ENCODE data around the gene FHIT. TPM values are rescaled to one million over a fixed set of nuclear protein-coding genes. Genes with fewer than 3 reads are reported as not detected.
"Not testable (repeated sequence)": the region's sequence is repeated elsewhere in the genome, so short reads cannot be mapped to it uniquely, and the experiment has no call there.

The FHIT gene
- total RNA-seq, 1 donor from 2014 or later, result 26.0 TPM

DNA sequence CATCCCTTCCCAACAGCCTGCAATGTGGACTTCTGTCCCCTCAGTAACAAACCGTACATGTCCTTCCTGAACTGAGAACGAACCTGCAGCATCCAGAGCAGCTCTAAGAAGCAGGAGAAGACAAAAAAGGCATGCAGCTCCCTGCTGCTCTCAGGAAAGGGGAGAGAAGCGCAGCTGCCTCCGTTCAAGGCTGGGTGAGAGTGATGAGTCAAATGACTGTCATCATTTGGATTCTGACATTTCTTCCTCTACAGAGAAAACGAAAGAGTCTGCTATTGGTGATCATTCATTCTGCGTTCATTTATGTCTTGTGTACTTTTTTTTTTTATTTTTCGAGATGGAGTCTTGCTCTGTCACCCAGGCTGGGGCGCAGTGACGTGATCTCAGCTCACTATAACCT, 677.8 kb downstream of the FHIT start:
- no peak for DNase-seq (ENCODE audit: low spot score)

DNA sequence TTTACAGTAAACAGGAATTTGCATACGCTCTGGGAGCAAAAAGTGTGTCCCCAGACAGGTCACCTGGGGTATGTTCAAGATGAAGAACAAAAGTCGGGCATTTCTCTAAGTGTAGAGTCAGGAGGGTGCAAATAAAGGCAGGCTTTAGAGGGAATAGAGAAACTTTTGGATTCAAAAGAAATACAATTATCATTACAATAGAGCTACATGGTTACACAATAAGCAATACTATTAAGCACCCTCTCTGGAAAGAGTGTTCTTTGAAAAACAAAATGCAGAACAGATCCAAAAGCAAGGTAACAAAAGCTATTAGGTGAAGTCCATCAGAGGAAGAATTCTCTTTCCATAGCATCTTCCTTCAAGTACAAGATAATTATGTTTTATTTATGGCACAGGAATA, 679.7 kb downstream of the FHIT start:
- DNase-seq (ENCODE audit: low spot score), result no peak

DNA sequence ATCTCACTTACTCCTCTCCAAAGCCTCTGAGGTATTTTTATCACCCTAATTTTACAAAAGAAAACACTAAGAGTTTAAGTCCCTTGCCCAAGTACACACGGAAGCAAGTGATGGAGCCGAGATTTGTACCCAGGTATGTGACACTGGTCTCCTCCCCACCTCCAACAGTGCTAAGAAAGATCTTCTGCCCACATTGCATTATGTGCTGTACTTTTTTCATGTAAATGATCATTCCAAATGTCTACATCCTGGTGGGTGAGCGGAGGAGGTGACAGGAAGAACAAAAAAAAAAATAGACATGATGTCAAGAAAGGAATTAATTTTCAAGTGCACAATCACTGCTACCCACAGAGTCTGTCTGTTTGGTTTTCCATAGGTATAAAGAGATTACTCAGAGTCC, 694.1 kb downstream of the FHIT start:
- no peak for DNase-seq (ENCODE audit: low spot score)

DNA sequence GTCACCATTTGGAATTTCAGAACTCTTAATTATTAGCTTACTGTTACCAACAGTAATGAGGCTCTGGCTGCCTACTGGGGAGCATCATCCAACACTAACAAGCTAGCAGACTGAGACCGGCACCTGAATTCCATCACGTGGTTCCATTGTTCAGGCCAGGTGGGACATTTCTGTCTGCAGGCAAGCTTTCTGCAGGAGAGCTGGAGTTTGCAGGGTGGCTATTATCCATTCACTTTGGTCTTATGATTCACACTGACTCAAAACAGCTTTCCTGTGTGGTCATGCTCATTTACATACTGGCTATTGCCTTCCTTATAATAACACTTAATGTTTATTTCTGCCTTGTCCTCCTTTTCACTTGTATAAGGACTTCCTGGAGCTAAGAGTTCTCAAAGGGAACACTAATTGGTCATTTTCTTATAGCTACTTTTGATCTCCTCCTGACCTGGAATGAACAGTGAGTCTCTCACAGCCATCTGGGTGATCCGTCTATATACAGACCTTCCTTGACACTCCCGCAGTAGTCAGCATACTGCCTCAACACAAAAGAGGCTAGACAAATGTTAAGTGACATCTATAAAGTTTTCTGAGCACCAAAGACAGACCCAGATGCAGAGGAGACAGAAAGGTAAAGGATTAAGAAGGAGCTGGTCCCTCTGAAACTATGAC, 695.4 kb downstream of the FHIT start:
- no peak for DNase-seq (ENCODE audit: low spot score)

DNA sequence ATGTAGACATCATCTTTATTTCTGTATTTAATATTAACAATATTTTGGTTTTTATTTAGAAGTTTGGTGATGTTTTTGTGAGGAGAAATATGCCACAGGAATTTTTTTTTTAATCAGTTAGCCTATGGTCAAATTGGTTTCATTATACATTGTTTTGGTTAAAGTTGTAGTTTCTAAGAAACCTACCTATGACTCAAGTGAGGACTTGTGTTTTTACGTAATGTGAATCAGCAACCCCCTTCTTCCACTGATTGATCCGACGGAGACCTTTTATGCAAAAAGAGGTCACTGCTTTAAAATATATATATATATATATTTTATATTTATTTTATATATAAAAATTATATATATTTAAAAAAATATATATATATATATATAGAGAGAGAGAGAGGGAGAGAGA, 698.1 kb downstream of the FHIT start:
- no peak for DNase-seq (ENCODE audit: low spot score)

DNA sequence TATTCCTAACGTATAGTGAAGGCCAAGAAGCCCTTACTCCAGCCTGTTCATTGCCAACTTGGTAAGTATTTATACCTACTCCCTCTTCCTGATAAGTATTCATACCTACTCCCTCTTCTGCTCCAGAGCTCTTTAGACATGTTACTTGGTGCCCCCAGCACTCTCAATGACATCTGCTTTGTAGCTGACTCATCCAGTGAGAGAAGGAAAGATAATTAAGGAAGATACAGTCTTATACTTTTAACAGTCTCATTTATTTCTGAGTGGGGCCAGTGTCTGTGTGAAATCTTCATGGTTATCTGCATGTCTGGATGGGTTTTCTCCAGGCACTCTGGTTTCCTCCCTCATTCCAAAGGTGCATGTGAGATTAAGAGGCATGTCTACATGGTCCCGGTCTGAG, 698.7 kb downstream of the FHIT start:
- no peak for DNase-seq (ENCODE audit: low spot score)

DNA sequence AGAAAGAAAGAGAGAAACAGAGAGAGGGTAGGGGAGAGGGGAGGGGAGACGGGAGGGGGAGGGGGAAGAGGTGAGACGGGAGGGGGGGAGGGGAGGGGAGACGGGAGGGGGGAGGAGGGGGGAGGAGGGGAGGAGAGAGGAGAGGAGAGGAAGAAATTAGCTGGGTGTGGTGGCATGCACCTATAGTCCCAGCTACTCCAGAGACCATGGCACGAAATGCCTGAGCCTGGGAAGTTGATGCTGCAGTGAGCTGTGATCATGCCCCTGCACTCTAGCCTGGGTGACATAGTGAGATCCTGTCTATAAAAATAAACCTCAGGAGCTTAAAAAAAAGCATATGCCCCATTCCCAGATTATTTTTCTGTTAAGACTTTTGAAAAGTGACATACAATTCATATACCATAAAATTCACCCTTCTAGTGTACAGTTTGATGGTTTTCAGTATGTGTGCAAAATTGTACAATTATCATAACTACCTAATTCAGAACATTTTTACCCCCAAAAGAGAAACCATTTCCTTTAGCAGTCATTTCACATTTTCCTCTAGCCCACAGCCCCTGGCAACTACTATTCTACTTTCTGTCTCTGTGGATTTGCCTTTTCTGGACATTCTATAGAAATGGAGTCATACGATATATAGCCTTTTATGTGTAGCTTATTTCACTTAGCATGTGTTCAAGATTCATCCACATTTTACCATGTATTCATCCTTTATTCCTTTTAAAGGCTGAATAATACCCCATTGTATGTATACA, 699.6 kb downstream of the FHIT start:
- DNase-seq (ENCODE audit: low spot score), result no peak

DNA sequence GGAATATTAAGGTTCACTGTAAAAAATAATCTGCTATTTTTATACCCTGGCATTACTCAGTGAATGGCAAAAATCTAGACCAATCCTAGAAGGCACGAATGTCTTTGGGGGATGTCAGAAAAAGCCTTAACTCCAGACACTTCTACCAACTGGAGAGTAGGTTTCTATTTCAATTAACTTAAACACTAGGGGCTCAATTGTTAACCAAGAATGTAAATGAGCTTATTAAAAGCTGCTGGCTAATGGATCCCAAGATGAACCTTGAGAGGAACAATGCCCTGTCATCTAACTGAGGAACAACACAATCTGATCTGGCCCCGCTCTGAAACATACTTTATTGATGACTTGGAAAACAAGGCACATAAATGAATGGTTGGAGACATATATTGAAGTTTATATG, 701.4 kb downstream of the FHIT start:
- no peak for DNase-seq (ENCODE audit: low spot score)

DNA sequence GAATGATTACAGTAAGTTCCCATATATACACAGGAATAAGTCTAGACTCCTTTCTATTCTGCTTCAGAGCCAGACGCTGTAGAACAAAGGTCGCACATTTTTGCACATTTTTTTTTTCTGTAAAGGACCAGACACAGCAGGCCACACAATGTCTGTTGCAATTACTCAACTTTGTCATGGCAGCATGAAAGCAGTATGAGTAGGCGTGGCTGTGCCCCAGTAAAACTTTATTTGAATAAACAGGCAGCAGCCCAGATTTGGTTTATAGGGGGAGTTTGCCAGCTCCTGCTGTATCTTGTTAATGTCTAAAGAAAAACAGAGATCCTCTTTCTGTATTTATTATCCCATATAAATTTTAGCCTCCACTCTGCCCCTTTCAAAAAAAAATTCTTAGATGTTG, 708.3 kb downstream of the FHIT start:
- no peak for DNase-seq (ENCODE audit: low spot score)

DNA sequence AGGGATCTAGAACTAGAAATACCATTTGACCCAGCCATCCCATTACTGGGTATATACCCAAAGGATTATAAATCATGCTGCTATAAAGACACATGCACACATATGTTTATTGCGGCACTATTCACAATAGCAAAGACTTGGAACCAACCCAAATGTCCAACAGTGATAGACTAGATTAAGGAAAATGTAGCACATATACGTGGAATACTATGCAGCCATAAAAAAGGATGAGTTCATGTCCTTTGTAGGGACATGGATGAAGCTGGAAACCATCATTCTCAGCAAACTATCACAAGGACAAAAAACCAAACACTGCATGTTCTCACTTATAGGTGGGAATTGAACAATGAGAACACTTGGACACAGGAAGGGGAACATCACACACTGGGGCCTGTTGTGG, 711.9 kb downstream of the FHIT start:
- not testable (repeated sequence) for DNase-seq (ENCODE audit: low spot score)

DNA sequence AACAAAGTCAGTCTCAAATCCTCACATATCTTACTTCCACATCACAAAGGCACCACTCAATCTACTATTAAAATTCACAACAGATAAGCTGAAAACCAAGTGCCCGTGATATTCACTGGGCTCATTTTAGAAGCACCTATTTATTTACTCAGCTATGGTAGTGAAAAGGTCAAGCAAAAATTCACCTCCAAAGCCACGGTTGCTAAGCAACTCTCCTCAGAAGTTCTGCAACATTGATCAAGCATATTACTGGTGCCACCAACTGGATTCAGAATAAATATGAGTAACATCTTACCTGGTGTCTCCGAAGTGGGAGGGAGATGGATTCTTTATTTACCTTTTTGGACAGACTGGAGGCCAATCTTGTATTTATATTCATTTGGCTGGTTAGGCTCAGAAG, 714.8 kb downstream of the FHIT start:
- no peak for DNase-seq (ENCODE audit: low spot score)

DNA sequence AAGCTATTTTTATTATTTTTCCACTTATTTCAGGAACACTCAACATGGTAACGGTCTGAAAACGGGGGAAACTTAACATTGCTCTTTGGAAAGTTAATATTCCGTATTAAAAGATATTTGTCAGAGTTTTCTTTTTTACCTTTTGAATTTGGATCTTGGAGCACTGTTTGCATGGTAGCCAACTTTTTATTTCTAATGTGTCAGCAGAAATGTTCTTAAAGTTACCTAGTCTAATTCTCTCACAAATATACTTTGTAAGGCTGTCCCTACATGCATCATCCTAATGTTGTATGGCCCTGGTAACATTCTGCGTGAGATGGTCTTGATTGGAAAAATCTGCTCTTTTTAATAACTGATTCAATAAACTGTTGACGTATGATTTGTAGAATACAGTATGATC, 719.5 kb downstream of the FHIT start:
- DNase-seq (ENCODE audit: low spot score), result no peak

DNA sequence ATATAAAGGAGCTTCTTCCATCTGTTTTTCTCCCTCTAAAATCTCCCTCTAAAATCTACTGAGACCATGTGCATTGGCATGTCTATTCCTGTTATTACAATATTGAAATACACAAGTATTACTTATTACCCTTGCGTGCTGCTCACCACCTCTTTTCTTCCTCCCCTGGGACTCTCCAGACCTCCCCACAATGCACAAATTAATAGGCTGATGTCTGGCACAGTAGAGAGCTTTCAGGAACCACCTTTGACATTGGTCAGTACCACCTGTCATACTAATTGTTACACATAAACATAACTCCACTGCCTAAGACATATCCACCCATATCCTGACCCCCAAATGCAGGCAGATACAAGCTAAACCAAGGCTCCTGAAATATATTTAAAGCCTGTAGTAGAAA, 722.6 kb downstream of the FHIT start:
- DNase-seq (ENCODE audit: low spot score), result no peak

DNA sequence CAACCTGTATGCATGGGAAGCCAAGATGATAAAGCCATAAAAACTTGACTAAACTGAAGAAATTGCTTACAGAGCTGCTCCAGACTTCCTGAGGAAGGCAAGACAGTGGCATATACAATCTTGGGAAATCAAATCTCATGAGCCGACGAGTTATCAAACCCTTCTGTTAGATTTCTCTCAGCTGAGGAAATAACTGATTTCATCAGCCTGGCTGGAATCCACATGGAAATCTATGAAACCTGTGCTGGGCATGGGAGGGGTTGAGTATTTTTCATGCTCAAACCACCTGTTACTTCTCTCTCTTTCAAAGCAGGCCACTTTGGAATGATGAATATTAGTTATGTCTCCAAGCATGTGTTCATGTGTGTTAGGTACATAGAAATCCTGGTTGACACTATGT, 727.7 kb downstream of the FHIT start:
- no peak for DNase-seq (ENCODE audit: low spot score)

DNA sequence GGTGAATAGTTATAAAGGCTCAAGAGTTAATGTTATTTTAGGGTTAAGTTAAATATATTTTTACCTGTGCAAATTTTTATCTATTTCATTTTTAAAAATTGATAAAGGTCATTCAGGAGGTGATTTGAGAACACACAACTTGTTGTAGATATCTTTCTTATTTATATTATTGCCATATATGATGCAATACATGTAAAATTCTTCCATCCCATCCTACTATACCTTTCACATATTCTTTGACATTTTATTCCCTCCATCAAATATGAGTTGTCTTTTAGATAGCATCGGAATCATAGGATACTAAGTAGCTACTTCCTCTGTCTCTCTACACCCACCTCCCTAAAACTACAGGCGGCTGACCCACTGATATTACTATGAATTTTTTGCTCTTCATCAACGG, 734.1 kb downstream of the FHIT start:
- DNase-seq (ENCODE audit: low spot score), result no peak

DNA sequence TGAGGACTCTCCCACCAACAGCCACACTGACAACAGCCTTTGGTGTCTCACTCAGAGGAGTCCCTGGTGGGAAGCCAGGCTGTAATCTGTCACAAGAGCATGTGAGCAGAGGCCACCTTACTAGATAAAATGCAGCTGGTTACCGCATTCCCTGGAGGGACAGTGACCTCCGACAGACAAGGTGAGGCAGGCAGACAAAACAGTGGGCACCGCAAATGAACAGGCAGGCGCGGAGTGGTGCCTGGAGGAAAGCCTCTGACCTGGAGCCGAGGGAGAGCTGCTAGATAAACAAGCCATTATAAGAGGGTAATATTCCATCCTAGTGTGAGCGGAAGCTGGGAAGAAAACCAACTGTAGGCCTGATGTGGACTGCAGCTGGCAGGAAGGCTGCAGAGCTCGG, 736.4 kb downstream of the FHIT start:
- DNase-seq (ENCODE audit: low spot score), result no peak

DNA sequence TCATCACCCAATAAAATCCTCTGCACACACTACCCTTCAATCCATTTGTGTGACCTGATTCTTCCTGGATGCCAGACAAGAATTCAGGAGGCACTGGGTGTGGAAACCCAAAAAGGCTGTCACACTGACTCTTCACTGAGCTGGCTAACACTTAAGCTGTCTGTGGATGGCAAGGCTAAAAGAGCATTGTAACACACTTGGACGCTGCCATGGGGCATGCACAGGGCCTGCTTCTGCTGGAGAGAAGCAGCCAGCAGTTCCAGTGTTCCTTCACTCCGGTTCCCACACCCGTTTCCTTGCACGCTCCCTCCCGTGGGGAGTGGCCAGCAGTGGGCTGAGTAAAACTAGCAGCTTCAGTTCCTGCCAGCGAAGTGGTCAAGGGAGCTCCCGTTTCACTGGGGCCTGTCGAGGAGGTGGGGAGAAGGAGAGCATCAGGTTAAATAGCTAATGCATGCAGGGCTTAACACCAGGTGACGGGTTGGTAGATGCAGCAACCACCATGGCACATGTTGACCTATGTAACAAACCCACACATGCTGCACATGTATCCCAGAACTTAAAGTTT, 737.1 kb downstream of the FHIT start:
- no peak for DNase-seq (ENCODE audit: low spot score)

DNA sequence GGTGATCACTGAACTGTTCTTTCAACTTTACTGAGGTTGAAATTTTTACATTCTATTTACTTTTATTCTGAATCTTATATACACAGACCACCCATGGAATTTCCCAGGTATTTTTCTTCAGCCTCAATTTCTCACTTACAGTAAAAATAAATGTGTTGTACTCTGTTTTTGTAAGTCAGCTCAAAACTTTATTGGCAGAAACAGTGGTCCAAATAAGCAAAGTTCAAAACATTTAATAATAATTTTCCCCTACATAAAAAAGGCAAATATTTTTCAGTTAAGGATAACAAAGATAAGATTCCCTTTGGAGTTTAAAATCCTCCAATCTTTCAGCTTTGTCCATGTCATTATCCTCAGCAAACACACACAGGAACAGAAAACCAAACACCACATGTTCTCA, 738.0 kb downstream of the FHIT start:
- DNase-seq (ENCODE audit: low spot score), result no peak

DNA sequence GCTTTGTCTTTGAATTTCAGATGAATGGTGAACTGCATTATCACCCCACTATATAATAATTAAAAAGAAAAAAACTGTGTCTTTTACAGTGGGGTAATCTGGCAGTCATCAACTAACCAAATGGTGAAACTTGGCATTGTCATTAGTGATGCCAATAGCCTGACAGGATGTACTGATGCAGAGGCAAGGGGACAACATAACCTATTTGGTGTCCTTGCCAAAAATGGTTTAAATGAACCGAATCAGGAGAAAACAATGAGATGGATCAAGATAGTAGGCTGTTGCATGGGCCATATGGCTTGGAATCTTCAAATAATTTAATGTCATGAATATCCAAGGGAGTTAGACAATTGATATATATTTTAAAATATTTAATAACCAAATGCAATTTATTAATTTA, 738.7 kb downstream of the FHIT start:
- DNase-seq (ENCODE audit: low spot score), result no peak

DNA sequence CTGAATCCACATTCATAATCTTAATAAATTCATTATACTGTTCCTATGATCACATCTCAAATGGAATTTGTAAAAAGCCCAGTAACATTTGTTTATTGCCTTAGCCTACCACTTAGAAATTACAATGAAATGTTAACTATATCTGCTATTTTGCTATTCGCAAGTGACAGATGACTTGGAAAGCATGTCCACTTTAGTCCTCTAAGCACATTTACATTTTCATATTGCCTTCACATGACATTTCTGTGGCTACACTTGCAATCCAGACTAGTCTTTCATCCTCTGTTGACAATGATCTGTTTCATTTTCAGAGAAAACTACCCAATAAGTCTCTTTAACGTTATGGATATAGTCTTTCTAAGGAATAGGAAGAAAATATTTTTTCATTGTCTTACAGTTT, 741.8 kb downstream of the FHIT start:
- DNase-seq (ENCODE audit: low spot score), result no peak

DNA sequence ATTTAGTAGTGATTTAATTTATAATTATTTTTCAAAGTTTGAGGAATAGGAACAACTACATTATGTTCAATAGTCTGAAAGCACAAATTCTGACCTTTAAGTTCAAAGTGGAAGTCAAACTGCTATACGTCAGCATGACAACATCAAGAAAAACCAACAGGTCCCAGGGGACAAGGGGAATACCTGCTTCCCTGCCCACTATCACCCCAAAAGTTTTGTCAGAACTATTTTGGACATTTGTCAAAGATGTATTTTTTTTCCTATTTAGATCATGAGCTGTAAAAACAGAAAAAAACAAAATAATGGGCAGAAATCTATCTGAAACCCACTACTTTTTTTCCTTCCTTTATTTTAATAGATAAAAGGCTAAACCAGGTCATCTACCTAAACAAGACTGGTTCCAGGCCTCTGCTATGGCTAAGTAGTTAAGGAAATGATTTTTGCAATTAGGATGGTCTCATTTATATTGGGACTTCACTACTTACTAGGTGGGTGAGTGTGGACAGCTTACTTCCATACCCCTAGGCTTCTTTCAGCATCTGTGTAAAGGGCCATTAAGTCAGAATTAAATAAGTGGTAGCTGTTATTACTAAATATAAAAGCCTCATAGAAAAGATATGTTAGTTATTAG, 746.3 kb downstream of the FHIT start:
- DNase-seq (ENCODE audit: low spot score), result no peak

DNA sequence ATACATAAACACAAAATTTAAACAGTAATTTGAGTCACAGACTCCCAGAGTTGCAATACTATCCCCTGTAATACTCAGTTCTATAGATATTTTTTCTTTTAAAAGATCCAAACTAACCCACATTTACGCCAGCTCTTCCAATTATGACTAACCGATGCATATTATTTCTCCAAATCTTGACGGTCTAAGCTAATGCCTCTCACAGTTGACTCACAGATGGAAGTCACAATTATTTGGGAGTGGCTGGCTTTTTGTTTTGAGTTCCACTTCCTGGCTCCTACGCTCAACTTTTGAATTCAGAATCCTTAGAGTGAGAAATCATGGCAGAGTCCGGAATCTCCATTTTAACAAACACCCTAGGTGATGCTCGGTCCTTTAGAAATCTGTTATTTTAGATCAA, 749.9 kb downstream of the FHIT start:
- no peak for DNase-seq (ENCODE audit: low spot score)

DNA sequence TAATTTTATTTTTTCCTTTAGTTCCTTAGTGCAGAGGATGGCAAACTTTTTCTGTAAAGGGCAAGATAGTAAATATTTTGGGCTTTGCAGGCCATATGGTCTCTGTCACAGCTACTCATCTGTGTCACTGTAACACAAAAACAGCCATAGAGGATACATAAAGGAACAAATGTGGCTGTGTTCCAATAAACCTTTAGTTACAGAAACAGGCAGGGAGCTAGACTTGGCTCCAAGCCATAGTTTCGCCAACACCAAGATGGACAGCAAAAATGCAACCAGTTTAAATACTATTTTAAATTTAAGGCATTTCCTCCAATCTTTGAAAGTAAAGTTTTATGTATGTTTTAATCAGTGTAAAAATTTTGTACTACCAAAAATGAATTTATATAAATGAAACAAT, 753.4 kb downstream of the FHIT start:
- DNase-seq (ENCODE audit: low spot score), result no peak

All from ureter (tissue), 1 donor.